ENCODE data around the gene ANTXR1. TPM values are rescaled to one million over a fixed set of nuclear protein-coding genes. Genes with fewer than 3 reads are reported as not detected.

ANTXR1 gene
- total RNA-seq, 4 donors from 2014 or later = 7.1 to 101 (median 15.8) TPM

DNA sequence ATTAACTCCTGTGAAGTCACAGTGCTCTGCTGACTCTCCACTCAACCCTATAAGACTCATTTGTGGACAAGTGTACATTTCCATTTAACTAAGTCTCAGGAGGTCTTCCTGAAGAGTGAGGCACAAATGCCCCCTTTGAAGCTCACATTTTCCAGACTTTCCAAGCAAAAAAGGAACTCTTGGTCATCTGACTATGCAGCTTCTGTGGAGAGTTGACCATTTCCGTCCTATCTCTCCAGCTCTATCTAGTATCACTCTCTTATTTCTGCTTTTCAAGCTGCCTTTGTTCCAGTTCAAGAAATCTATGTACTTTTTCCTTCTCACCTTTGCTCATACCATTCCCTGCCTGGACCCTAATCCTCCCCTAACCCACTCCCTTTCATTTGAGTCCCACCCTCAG lies 77.0 kb downstream of the ANTXR1 start:
- in situ Hi-C loops (cut with MboI; ENCODE audit: low pct_ligation_motif_present in 1 of 4, low pct_unique_long_range_greater_than_20kb in 1 of 4, low sequenced_read_pairs in 3 of 4) (no loop called here), intact Hi-C loops (cut with DNase I; ENCODE audit: low total_unique reads) (no loop called here)
- no peak for TF ChIP-seq POLR2AphosphoS5 (IDR thresholded peaks at IDR 0.05)
- TF ChIP-seq EP300 (IDR thresholded peaks at IDR 0.05; ENCODE audit: low read depth) = no peak
- TF ChIP-seq, protein P1, sequence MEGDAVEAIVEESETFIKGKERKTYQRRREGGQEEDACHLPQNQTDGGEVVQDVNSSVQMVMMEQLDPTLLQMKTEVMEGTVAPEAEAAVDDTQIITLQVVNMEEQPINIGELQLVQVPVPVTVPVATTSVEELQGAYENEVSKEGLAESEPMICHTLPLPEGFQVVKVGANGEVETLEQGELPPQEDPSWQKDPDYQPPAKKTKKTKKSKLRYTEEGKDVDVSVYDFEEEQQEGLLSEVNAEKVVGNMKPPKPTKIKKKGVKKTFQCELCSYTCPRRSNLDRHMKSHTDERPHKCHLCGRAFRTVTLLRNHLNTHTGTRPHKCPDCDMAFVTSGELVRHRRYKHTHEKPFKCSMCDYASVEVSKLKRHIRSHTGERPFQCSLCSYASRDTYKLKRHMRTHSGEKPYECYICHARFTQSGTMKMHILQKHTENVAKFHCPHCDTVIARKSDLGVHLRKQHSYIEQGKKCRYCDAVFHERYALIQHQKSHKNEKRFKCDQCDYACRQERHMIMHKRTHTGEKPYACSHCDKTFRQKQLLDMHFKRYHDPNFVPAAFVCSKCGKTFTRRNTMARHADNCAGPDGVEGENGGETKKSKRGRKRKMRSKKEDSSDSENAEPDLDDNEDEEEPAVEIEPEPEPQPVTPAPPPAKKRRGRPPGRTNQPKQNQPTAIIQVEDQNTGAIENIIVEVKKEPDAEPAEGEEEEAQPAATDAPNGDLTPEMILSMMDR (IDR thresholded peaks at IDR 0.05) = no peak
- TF ChIP-seq POLR2A (IDR thresholded peaks at IDR 0.05) = no peak
- Histone ChIP-seq H3K4me3 (no peak overlapping the region), H3K27ac (peak overlapping the region in 3 of 4 donors; percentile 20 to 32 (median 27)), H3K27me3 (no peaks in the 10 kb centered on the region), H3K36me3 (no peaks in the 10 kb centered on the region), H3K4me1 (peaks cover 0 to 10% (median 0%) of the 10 kb centered on the region in 4 donors), H3K9me3 (no peaks in the 10 kb centered on the region)
- DNase-seq = no peak
- WGBS, 2 donors (ENCODE audit: low coverage in 1 of 2) = 80 to 81% methylated on average over 1 of the region's 1 CpG

- no peaks in the 10 kb centered on the region for H3K9me3 ChIP-seq
- H3K27me3 ChIP-seq = no peaks in the 10 kb centered on the region
- peaks cover 0 to 10% (median 0%) of the 10 kb centered on the region in 4 donors for H3K4me1 ChIP-seq
- TF ChIP-seq, protein P1 (IDR thresholded peaks at IDR 0.05) = no peak
- TF ChIP-seq POLR2AphosphoS5 (IDR thresholded peaks at IDR 0.05) = no peak
- no peak for TF ChIP-seq EP300 (IDR thresholded peaks at IDR 0.05; ENCODE audit: low read depth)
- no peak for TF ChIP-seq POLR2A (IDR thresholded peaks at IDR 0.05)
- H3K36me3 ChIP-seq = no peaks in the 10 kb centered on the region
- H3K4me3 ChIP-seq = no peak overlapping the region
- DNase-seq = no peak
- no peak overlapping the region for H3K27ac ChIP-seq
- in situ Hi-C loops (cut with MboI; ENCODE audit: low pct_ligation_motif_present in 1 of 4, low pct_unique_long_range_greater_than_20kb in 1 of 4, low sequenced_read_pairs in 3 of 4) = no loop called here
- WGBS, 2 donors (ENCODE audit: low coverage in 1 of 2) = 80 to 97% methylated on average over 6 of the region's 6 CpGs
- intact Hi-C loops (cut with DNase I; ENCODE audit: low total_unique reads) = no loop called here
These were observed 77.8 kb downstream of the ANTXR1 start for GRCh38 chr2:69090820-69091219.

GRCh38 chr2:69092857-69093256 lies 79.9 kb downstream of the ANTXR1 start:
- Histone ChIP-seq H3K27ac (no peak overlapping the region), H3K4me3 (no peak overlapping the region), H3K9me3 (no peaks in the 10 kb centered on the region), H3K27me3 (no peaks in the 10 kb centered on the region), H3K36me3 (no peaks in the 10 kb centered on the region), H3K4me1 (peaks cover 0 to 21% (median 3%) of the 10 kb centered on the region in 4 donors)
- intact Hi-C loops (cut with DNase I; ENCODE audit: low total_unique reads) = no loop called here
- DNase-seq = no peak
- 85 to 100% methylated on average over 1 of the region's 1 CpG for WGBS, 2 donors (ENCODE audit: low coverage in 1 of 2)
- in situ Hi-C loops (cut with MboI; ENCODE audit: low pct_ligation_motif_present in 1 of 4, low pct_unique_long_range_greater_than_20kb in 1 of 4, low sequenced_read_pairs in 3 of 4) = no loop called here
- TF ChIP-seq POLR2AphosphoS5 (IDR thresholded peaks at IDR 0.05) = no peak
- no peak for TF ChIP-seq POLR2A (IDR thresholded peaks at IDR 0.05)
- TF ChIP-seq EP300 (IDR thresholded peaks at IDR 0.05; ENCODE audit: low read depth) = no peak
- TF ChIP-seq, protein P1 (IDR thresholded peaks at IDR 0.05) = no peak

- Histone ChIP-seq H3K4me3 (no peak overlapping the region), H3K27ac (peak overlapping the region; percentile 32 to 59 (median 53)), H3K9me3 (no peaks in the 10 kb centered on the region), H3K27me3 (no peaks in the 10 kb centered on the region), H3K36me3 (no peaks in the 10 kb centered on the region), H3K4me1 (peaks cover 0 to 19% (median 5%) of the 10 kb centered on the region in 4 donors)
- TF ChIP-seq POLR2A (IDR thresholded peaks at IDR 0.05) = no peak
- TF ChIP-seq, protein P1 (IDR thresholded peaks at IDR 0.05) = no peak
- TF ChIP-seq EP300 (IDR thresholded peaks at IDR 0.05; ENCODE audit: low read depth) = no peak
- peak in 2 of 3 donors; percentile 17 to 30 for TF ChIP-seq POLR2AphosphoS5 (IDR thresholded peaks at IDR 0.05)
- 48 to 52% methylated on average over 2 of the region's 2 CpGs for WGBS, 2 donors (ENCODE audit: low coverage in 1 of 2)
- intact Hi-C loops (cut with DNase I; ENCODE audit: low total_unique reads) (no loop called here), in situ Hi-C loops (cut with MboI; ENCODE audit: low pct_ligation_motif_present in 1 of 4, low pct_unique_long_range_greater_than_20kb in 1 of 4, low sequenced_read_pairs in 3 of 4) (no loop called here)
- DNase-seq = no peak
These were observed 82.3 kb downstream of the ANTXR1 start for GRCh38 chr2:69095305-69095704.
